Nephron progenitor cell (in vitro differentiated cells): Measurements from ENCODE around the gene TLX3.
"Not testable (repeated sequence)": the region's sequence is repeated elsewhere in the genome, so short reads cannot be mapped to it uniquely, and the experiment has no call there.

ENCODE experiments used
- DNase-seq: peaks from one replicate; pipeline ENCODE4 v3.0.0; 2021
- H3K27ac Mint-ChIP-seq: 2 replicates; pipeline ENCODE4 v1.8.0; 2021; ENCODE audit warnings: mild to moderate bottlenecking, moderate library complexity, mixed read lengths
- H3K27me3 Mint-ChIP-seq: 2 replicates; pipeline ENCODE4 v1.8.0; 2021; ENCODE audit warnings: mild to moderate bottlenecking, low read depth, mixed read lengths; ENCODE audit not compliant: poor library complexity
- H3K36me3 Mint-ChIP-seq: 2 replicates; pipeline ENCODE4 v1.8.0; 2021; ENCODE audit warnings: low read depth, mixed read lengths
- H3K4me1 Mint-ChIP-seq: 2 replicates; pipeline ENCODE4 v1.8.0; 2021; ENCODE audit warnings: mixed read lengths
- H3K4me3 Mint-ChIP-seq: 2 replicates; pipeline ENCODE4 v1.8.0; 2021; ENCODE audit warnings: mild to moderate bottlenecking, moderate library complexity, mixed read lengths
- H3K9me3 Mint-ChIP-seq: 2 replicates; pipeline ENCODE4 v1.8.0; 2021; ENCODE audit warnings: mild to moderate bottlenecking, moderate library complexity, mixed read lengths
- CTCF ChIP-seq: fragments of 200-600 bp; sonication (generic); IDR thresholded peaks from 2 replicates; pipeline ENCODE4 v1.5.0; 2021; ENCODE audit warnings: antibody characterized with exemption

Gene TLX3

GRCh38 chr5:171295801-171296200 is 13.2 kb upstream of the TLX3 start:
- no peaks in the 10 kb centered on the region for H3K9me3 Mint-ChIP-seq
- no peak overlapping the region for H3K4me3 Mint-ChIP-seq
- TF ChIP-seq CTCF: no peak
- no peaks in the 10 kb centered on the region for H3K4me1 Mint-ChIP-seq
- no peak for DNase-seq
- H3K36me3 Mint-ChIP-seq: peaks cover 10% of the 10 kb centered on the region
- H3K27me3 Mint-ChIP-seq: peaks cover 13% of the 10 kb centered on the region
- H3K27ac Mint-ChIP-seq: no peak overlapping the region

- H3K9me3 Mint-ChIP-seq, H3K4me1 Mint-ChIP-seq, H3K27ac Mint-ChIP-seq, H3K36me3 Mint-ChIP-seq, DNase-seq, H3K4me3 Mint-ChIP-seq: not testable (repeated sequence)
- H3K27me3 Mint-ChIP-seq: peaks cover 33% of the 10 kb centered on the region
Measured at GRCh38 chr5:171297941-171298340, 11.1 kb upstream of the TLX3 start.

GRCh38 chr5:171299228-171299627 is 9.8 kb upstream of the TLX3 start:
- H3K27ac Mint-ChIP-seq: no peak overlapping the region
- H3K36me3 Mint-ChIP-seq: peaks cover 10% of the 10 kb centered on the region
- DNase-seq: no peak
- H3K27me3 Mint-ChIP-seq: peaks cover 46% of the 10 kb centered on the region
- H3K4me1 Mint-ChIP-seq: no peaks in the 10 kb centered on the region
- TF ChIP-seq CTCF: no peak
- H3K4me3 Mint-ChIP-seq: no peak overlapping the region
- no peaks in the 10 kb centered on the region for H3K9me3 Mint-ChIP-seq

GRCh38 chr5:171299851-171300250 is 9.2 kb upstream of the TLX3 start:
- Mint-ChIP-seq H3K27me3 (peaks cover 52% of the 10 kb centered on the region), H3K4me3 (no peak overlapping the region), H3K4me1 (no peaks in the 10 kb centered on the region), H3K9me3 (no peaks in the 10 kb centered on the region), H3K36me3 (peaks cover 10% of the 10 kb centered on the region), H3K27ac (no peak overlapping the region)
- no peak for TF ChIP-seq CTCF
- DNase-seq: no peak

- H3K27me3 Mint-ChIP-seq: peaks cover 56% of the 10 kb centered on the region
- peaks cover 10% of the 10 kb centered on the region for H3K36me3 Mint-ChIP-seq
- H3K9me3 Mint-ChIP-seq: no peaks in the 10 kb centered on the region
- no peak overlapping the region for H3K4me3 Mint-ChIP-seq
- no peak overlapping the region for H3K27ac Mint-ChIP-seq
- no peak for DNase-seq
- TF ChIP-seq CTCF: no peak
- no peaks in the 10 kb centered on the region for H3K4me1 Mint-ChIP-seq
Measured at GRCh38 chr5:171300358-171300757, 8.7 kb upstream of the TLX3 start.

- Mint-ChIP-seq H3K9me3 (no peaks in the 10 kb centered on the region), H3K4me3 (no peak overlapping the region), H3K4me1 (peaks cover 11% of the 10 kb centered on the region), H3K36me3 (no peaks in the 10 kb centered on the region), H3K27ac (no peak overlapping the region), H3K27me3 (peaks cover 100% of the 10 kb centered on the region)
- no peak for TF ChIP-seq CTCF
- no peak for DNase-seq
Measured at GRCh38 chr5:171306166-171306565, 2.9 kb upstream of the TLX3 start.
